ENCODE results near the gene BABAM2.

The BABAM2 gene

GRCh38 chr2:28117104-28117596 is 226.6 kb downstream of the BABAM2 start:
- no peak overlapping the region for H3K4me3 ChIP-seq (ENCODE audit: low read length)
- TF ChIP-seq ZNF274 (IDR thresholded peaks at IDR 0.05; ENCODE audit: low read depth, low read length), result no peak

- no peak overlapping the region for H3K4me3 ChIP-seq (ENCODE audit: low read length)
- no peak for TF ChIP-seq ZNF274 (IDR thresholded peaks at IDR 0.05; ENCODE audit: low read depth, low read length)
Observed at GRCh38 chr2:28119631-28120030, 229.1 kb downstream of the BABAM2 start.

DNA sequence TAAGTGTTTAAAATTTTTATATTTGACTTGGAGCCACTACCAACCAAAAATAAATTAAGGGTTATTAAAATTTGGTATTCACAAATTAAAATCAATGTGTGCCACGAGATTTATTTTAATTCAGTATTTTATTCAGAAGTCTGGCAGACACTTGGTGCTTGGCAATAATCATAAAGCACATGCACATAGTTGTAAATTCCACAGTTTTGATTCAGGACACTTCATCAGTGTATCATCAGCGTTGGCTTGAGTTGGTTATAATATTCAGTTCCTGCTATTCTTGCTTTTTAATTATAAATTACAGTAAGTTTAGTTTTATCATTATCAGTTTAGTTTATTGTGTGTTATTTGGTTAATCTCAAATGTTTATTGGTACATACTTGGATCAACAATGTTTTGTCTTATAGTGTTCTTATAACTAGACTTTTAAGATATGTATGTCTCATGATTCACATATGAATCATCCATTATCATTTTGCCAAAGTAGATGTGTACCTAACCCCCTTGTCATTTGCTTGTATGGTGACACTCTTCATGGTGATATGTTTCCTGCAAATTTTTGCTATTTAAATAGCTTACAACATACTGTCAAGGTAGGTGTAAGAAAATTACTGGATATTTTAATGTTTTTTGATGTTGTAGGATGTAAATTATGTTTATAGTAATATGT is 237.9 kb downstream of the BABAM2 start:
- no peak overlapping the region for H3K4me3 ChIP-seq (ENCODE audit: low read length)
- no peak for TF ChIP-seq ZNF274 (IDR thresholded peaks at IDR 0.05; ENCODE audit: low read depth, low read length)

DNA sequence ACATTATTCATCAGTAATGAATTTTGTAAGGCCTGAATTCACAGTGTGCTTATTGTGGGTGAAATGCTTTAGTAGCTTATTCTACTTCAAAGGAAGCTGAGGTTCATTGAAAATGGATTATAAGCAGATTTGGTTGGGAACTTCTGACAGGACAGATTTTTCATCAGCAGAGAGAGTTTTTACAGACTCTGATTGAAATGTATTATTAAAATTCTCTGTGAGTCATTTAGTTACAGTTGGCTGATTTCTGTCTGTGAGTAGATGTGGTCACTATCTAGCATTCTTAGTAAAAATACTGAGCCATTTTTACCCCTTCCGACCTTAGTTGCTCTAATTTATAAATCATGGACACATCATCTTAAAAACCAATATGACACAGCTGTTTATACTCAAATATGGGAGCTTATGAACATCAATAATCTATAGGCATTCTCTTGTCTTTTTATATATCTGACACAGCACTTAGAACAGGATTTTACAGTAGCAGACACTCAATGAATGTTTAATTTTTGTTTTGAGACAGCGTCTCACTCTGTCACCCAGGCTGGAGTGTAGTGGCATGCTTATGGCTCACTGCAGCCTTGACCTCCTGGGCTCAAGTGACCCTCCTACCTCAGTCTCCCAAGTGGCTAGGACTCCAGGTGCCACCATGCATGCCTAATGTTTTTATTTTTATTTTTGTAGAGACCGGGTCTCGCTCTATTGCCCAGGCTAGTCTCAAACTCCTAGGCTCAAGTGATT is 239.6 kb downstream of the BABAM2 start:
- H3K4me3 ChIP-seq (ENCODE audit: low read length), result no peak overlapping the region
- TF ChIP-seq ZNF274 (IDR thresholded peaks at IDR 0.05; ENCODE audit: low read depth, low read length), result no peak

DNA sequence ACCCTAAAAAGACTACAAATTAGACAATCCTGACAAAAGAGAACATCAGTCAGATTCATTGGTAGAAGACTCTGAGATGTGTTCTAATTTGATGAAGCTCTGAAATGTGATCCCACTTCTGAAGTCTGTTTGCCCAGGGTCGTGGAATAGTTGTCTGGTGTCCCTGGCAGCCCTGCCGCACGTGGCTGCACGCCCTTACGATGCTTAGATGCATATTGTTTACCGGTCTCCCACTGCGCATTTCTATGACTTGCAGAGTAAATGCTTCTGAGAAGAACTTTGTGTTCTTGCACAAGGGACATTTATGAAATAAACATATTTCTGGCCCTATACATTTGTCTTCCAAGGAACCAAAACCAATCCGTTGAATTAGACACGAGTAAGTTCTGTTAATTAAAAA is 243.2 kb downstream of the BABAM2 start:
- no peak overlapping the region for H3K4me3 ChIP-seq (ENCODE audit: low read length)
- TF ChIP-seq ZNF274 (IDR thresholded peaks at IDR 0.05; ENCODE audit: low read depth, low read length), result no peak

- no peak overlapping the region for H3K4me3 ChIP-seq (ENCODE audit: low read length)
- no peak for TF ChIP-seq ZNF274 (IDR thresholded peaks at IDR 0.05; ENCODE audit: low read depth, low read length)
Observed at GRCh38 chr2:28134262-28134812, 243.8 kb downstream of the BABAM2 start.

DNA sequence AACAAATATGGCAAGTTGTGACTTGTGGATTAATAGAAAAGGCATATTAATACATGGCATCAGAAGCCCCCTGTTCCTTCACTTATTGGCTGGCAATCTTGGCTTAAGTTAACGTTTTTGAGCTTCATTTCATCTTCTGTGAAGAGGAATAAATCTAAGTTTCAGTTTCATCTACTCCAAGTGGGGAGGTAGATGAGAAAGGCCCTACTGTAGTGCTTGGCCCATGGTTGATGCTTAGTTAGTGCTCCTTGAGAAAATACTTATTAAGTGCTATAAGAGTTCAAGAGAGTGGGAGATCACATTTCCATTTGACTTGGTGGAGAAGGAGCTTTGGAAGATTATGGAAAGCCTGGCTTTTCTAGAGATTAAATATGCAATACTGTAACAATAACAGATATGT is 244.3 kb downstream of the BABAM2 start:
- no peak for TF ChIP-seq ZNF274 (IDR thresholded peaks at IDR 0.05; ENCODE audit: low read depth, low read length)

DNA sequence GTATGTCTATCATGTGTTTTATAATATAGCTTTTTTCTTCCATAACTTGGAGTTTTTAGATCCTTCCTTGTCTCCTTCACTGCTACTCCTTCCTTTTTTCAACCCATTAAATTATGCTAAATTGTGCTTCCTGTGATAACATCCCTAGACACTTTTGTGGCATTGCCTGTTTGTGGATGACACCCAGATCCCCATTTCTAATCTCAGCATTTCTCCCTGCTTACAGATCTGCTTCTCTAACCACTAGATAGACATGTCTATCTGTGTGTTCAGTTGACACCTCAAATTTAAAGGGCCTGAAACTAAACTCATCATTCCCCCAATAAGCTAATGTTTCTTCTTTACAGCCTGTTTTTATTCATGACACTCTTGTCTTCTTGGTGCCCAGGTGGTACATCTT is 244.8 kb downstream of the BABAM2 start:
- H3K4me3 ChIP-seq (ENCODE audit: low read length), result no peak overlapping the region
- no peak for TF ChIP-seq ZNF274 (IDR thresholded peaks at IDR 0.05; ENCODE audit: low read depth, low read length)

More for the DNA sequence above, 244.3 kb downstream of the BABAM2 start:
- no peak overlapping the region for H3K4me3 ChIP-seq (ENCODE audit: low read length)

- TF ChIP-seq ZNF274 (IDR thresholded peaks at IDR 0.05; ENCODE audit: low read depth, low read length), result no peak
- H3K4me3 ChIP-seq (ENCODE audit: low read length), result no peak overlapping the region
Observed at GRCh38 chr2:28135799-28136198, 245.3 kb downstream of the BABAM2 start.

DNA sequence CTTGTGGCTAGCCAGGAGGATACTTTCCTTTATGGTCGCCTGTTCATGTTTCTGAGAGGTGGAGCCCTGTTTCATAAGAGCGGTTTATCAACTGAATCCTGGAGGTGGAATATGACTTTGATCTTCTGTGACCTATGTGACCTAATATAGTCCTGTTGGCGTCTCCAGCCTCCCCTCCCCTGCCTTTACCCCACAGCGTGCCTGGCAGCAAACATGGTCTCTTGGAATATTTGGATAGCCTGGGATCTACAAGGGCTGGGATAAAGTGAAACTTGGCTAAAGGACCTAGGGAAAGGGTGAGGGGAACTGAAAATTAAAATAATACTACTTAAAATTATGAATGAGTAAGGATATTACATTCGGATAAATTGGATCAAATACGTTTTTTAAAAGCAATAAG is 246.0 kb downstream of the BABAM2 start:
- H3K4me3 ChIP-seq (ENCODE audit: low read length), result no peak overlapping the region
- TF ChIP-seq ZNF274 (IDR thresholded peaks at IDR 0.05; ENCODE audit: low read depth, low read length), result no peak

DNA sequence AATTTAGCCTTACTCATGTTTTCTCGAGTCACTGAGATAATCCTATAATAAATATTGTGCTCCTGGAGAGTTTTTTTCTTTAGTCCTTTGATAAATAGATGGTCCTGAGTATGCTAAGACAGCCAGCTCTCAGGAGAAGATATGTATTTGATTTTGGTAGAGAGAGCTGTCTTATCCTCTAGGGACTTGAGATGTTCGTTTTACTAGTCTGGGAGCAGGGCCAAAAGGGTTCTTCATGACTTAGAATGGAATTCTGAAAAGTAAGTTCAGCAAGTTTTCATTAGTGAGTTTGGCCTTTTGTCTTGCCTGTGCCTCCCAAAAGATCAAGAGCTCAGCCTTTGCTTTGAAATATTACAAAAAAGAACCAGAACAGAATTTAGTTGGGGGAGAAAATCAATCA is 246.7 kb downstream of the BABAM2 start:
- H3K4me3 ChIP-seq (ENCODE audit: low read length), result no peak overlapping the region
- TF ChIP-seq ZNF274 (IDR thresholded peaks at IDR 0.05; ENCODE audit: low read depth, low read length), result no peak

DNA sequence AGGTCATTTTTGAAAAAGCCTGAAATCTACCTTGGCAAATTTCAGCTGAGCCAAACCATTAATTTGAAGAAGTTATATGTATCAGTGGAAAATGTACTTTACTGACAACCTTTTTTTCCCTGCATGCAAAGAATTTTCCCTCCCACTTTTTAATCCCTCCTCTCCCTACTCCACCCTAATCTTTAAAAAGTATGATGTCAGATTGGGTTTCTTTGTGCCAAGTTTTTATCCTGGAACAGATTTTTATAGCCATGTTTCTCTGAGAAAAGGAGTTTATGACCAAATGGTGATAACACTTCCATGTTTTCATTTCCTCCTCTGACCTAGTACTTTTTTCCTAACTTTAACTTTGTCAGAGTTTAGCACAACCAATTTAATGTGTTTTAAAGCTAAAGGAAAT is 251.9 kb downstream of the BABAM2 start:
- TF ChIP-seq ZNF274 (IDR thresholded peaks at IDR 0.05; ENCODE audit: low read depth, low read length), result no peak

GRCh38 chr2:28148000-28148399 is 257.5 kb downstream of the BABAM2 start:
- TF ChIP-seq ZNF274 (IDR thresholded peaks at IDR 0.05; ENCODE audit: low read depth, low read length), result no peak
- no peak overlapping the region for H3K4me3 ChIP-seq (ENCODE audit: low read length)

More for the DNA sequence above, 251.9 kb downstream of the BABAM2 start:
- no peak overlapping the region for H3K4me3 ChIP-seq (ENCODE audit: low read length)

DNA sequence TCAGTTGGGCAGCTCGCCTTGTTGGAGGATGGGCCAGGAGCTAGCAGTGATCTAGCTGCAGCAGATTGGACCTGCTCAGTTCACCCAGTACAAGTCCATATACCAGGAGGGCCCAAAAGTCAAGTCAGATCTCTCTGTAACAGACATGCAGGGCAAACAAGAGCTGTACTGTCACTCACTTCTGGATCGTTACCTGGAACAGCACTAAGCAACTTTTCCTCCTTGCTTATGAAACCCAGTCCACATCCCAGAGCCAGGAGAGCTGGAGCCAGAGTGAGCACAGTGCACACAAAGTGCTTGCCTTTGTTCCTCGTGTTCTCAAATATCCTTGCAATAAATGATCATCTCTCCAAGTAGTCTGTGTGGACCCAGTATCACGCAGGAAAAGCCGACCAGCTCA is 258.0 kb downstream of the BABAM2 start:
- H3K4me3 ChIP-seq (ENCODE audit: low read length), result no peak overlapping the region
- TF ChIP-seq ZNF274 (IDR thresholded peaks at IDR 0.05; ENCODE audit: low read depth, low read length), result no peak
